Trophoblast cell (in vitro differentiated cells and primary cell): ENCODE data around the gene SPRTN.

Experiments used
- DNase-seq, 2 donors: peaks; one replicate each; pipeline ENCODE4 v3.0.0-alpha.2; 2016
- H2AFZ ChIP-seq: 2 replicates; pipeline ENCODE4 v1.6.1; 2013; ENCODE audit warnings: low read length, moderate library complexity, mild to moderate bottlenecking; ENCODE audit not compliant: insufficient read depth, poor library complexity
- H2AK5ac ChIP-seq: 2 replicates; pipeline ENCODE4 v1.6.1; 2013; ENCODE audit warnings: mild to moderate bottlenecking, low read length
- H2BK120ac ChIP-seq: 2 replicates; pipeline ENCODE4 v1.6.1; 2013; ENCODE audit warnings: low read length, mild to moderate bottlenecking, moderate library complexity; ENCODE audit not compliant: insufficient read depth, poor library complexity
- H2BK12ac ChIP-seq: 2 replicates; pipeline ENCODE4 v1.6.1; 2013; ENCODE audit warnings: mild to moderate bottlenecking, low read length, moderate library complexity
- H2BK5ac ChIP-seq: 2 replicates; pipeline ENCODE4 v1.6.1; 2013; ENCODE audit warnings: low read length, low read depth, moderate library complexity, mild to moderate bottlenecking; ENCODE audit not compliant: poor library complexity
- H3K14ac ChIP-seq: 2 replicates; pipeline ENCODE4 v1.6.1; 2013; ENCODE audit warnings: mild to moderate bottlenecking, low read length
- H3K18ac ChIP-seq: 2 replicates; pipeline ENCODE4 v1.6.1; 2013; ENCODE audit warnings: mild to moderate bottlenecking, low read length
- H3K23ac ChIP-seq: 2 replicates; pipeline ENCODE4 v1.6.1; 2013; ENCODE audit warnings: low read length
- H3K27ac ChIP-seq: 2 replicates; pipeline ENCODE4 v1.5.1; 2013; ENCODE audit warnings: low read depth, mild to moderate bottlenecking, inconsistent platforms, low read length, moderate library complexity
- H3K27me3 ChIP-seq: 2 replicates; pipeline ENCODE4 v1.6.1; 2013; ENCODE audit warnings: inconsistent platforms, mild to moderate bottlenecking, low read length, moderate library complexity; ENCODE audit not compliant: insufficient read depth
- H3K36me3 ChIP-seq, 2 experiments: 1 replicate in 1 of 2; 2 replicates in 1 of 2; pipeline ENCODE4 v1.6.1; 2013; ENCODE audit warnings: low read length in 2 of 2, mild to moderate bottlenecking in 2 of 2, moderate library complexity in 1 of 2; ENCODE audit not compliant: insufficient read depth in 2 of 2, control insufficient read depth in 1 of 2
- H3K4ac ChIP-seq: 2 replicates; pipeline ENCODE4 v1.6.1; 2013; ENCODE audit warnings: low read depth, mild to moderate bottlenecking, low read length, moderate library complexity
- H3K4me1 ChIP-seq, 2 experiments: 1 replicate in 1 of 2; 2 replicates in 1 of 2; pipeline ENCODE4 v1.6.1; 2013; ENCODE audit warnings: low read length in 2 of 2, mild to moderate bottlenecking in 2 of 2, moderate library complexity in 1 of 2; ENCODE audit not compliant: insufficient read depth in 2 of 2, control insufficient read depth in 1 of 2
- H3K4me2 ChIP-seq: 2 replicates; pipeline ENCODE4 v1.6.1; 2013; ENCODE audit warnings: inconsistent platforms, mild to moderate bottlenecking, low read length, moderate library complexity
- H3K4me3 ChIP-seq: 2 replicates; pipeline ENCODE4 v1.5.1; 2013; ENCODE audit warnings: mild to moderate bottlenecking, low read depth, low read length, inconsistent platforms
- H3K79me1 ChIP-seq: one replicate; pipeline ENCODE4 v1.6.1; 2013; ENCODE audit warnings: low read length
- H3K79me2 ChIP-seq: 2 replicates; pipeline ENCODE4 v1.6.1; 2013; ENCODE audit warnings: low read length, mild to moderate bottlenecking; ENCODE audit not compliant: control insufficient read depth, insufficient read depth, poor library complexity
- H3K9ac ChIP-seq: 2 replicates; pipeline ENCODE4 v1.6.1; 2013; ENCODE audit warnings: mild to moderate bottlenecking, low read length
- H3K9me3 ChIP-seq: 2 replicates; pipeline ENCODE4 v1.6.1; 2013; ENCODE audit warnings: low read depth, mild to moderate bottlenecking, control low read depth, inconsistent platforms, low read length; ENCODE audit not compliant: insufficient read depth
- H4K12ac ChIP-seq: 2 replicates; pipeline ENCODE4 v1.6.1; 2013; ENCODE audit warnings: low read depth, mild to moderate bottlenecking, low read length, moderate library complexity
- H4K8ac ChIP-seq: 2 replicates; pipeline ENCODE4 v1.6.1; 2013; ENCODE audit warnings: low read depth, mild to moderate bottlenecking, low read length, moderate library complexity
- H4K91ac ChIP-seq: one replicate; pipeline ENCODE4 v1.6.1; 2013; ENCODE audit warnings: low read depth, mild to moderate bottlenecking, low read length, moderate library complexity
- WGBS: extraction: QIAGEN DNeasy Blood & Tissue Kit; methylation state at CpG from one replicate; pipeline ENCODE4 v1.1.7; 2013; ENCODE audit warnings: missing lambda C conversion rate; ENCODE audit not compliant: insufficient read length, insufficient coverage; ENCODE audit errors: extremely low coverage; 5-methylcytosine and 5-hydroxymethylcytosine counted together

SPRTN gene

GRCh38 chr1:231329483-231329882 lies 8.6 kb upstream of the SPRTN start:
- no peaks in the 10 kb centered on the region for H3K9me3 ChIP-seq
- H3K4me3 ChIP-seq = no peak overlapping the region
- H3K9ac ChIP-seq = no peak overlapping the region
- no peak overlapping the region for H3K4ac ChIP-seq
- no peak overlapping the region for H3K27ac ChIP-seq
- H2BK12ac ChIP-seq = no peak overlapping the region
- no peak overlapping the region for H4K12ac ChIP-seq
- no peaks in the 10 kb centered on the region for H3K27me3 ChIP-seq
- no peak overlapping the region for H2BK120ac ChIP-seq
- no peak overlapping the region for H2AK5ac ChIP-seq
- no CpG with 5 or more reads among the region's 7 CpGs for WGBS
- H3K36me3 ChIP-seq = no peaks in the 10 kb centered on the region
- no peak overlapping the region for H4K91ac ChIP-seq
- no peak overlapping the region for H2AFZ ChIP-seq
- no peak overlapping the region for H3K14ac ChIP-seq
- no peaks in the 10 kb centered on the region for H3K79me2 ChIP-seq
- H2BK5ac ChIP-seq = no peak overlapping the region
- no peak overlapping the region for H3K18ac ChIP-seq
- H3K4me2 ChIP-seq = no peak overlapping the region
- H3K23ac ChIP-seq = no peak overlapping the region
- no peaks in the 10 kb centered on the region for H3K4me1 ChIP-seq
- no peaks in the 10 kb centered on the region for H3K79me1 ChIP-seq
- no peak overlapping the region for H4K8ac ChIP-seq
- DNase-seq = no peak

GRCh38 chr1:231332761-231333160 lies 5.3 kb upstream of the SPRTN start:
- H3K9me3 ChIP-seq = peaks cover 1% of the 10 kb centered on the region
- no peak overlapping the region for H3K18ac ChIP-seq
- H4K91ac ChIP-seq = no peak overlapping the region
- H3K4me2 ChIP-seq = no peak overlapping the region
- H3K23ac ChIP-seq = no peak overlapping the region
- no peak overlapping the region for H2AFZ ChIP-seq
- H3K4me1 ChIP-seq = peaks cover 15 to 17% of the 10 kb centered on the region in 2 experiments
- no peak overlapping the region for H3K9ac ChIP-seq
- H2BK12ac ChIP-seq = no peak overlapping the region
- peaks cover 3% of the 10 kb centered on the region for H3K79me1 ChIP-seq
- no peak overlapping the region for H3K4me3 ChIP-seq
- H3K36me3 ChIP-seq = no peaks in the 10 kb centered on the region
- H3K27me3 ChIP-seq = no peaks in the 10 kb centered on the region
- no peak overlapping the region for H3K14ac ChIP-seq
- no peak overlapping the region for H2AK5ac ChIP-seq
- no peak for DNase-seq
- H2BK120ac ChIP-seq = no peak overlapping the region
- no CpG with 5 or more reads among the region's 1 CpG for WGBS
- no peak overlapping the region for H3K4ac ChIP-seq
- H3K79me2 ChIP-seq = peaks cover 16% of the 10 kb centered on the region
- H3K27ac ChIP-seq = no peak overlapping the region
- no peak overlapping the region for H2BK5ac ChIP-seq
- no peak overlapping the region for H4K8ac ChIP-seq
- no peak overlapping the region for H4K12ac ChIP-seq

- H3K4me1 ChIP-seq = peaks cover 15 to 17% of the 10 kb centered on the region in 2 experiments
- H3K23ac ChIP-seq = no peak overlapping the region
- H3K9me3 ChIP-seq = peaks cover 1% of the 10 kb centered on the region
- H4K91ac ChIP-seq = no peak overlapping the region
- H2AFZ ChIP-seq = no peak overlapping the region
- no peak overlapping the region for H2BK5ac ChIP-seq
- no peak overlapping the region for H3K9ac ChIP-seq
- WGBS = no CpG with 5 or more reads among the region's 1 CpG
- H2BK120ac ChIP-seq = no peak overlapping the region
- peak overlapping the region; percentile 80 for H3K4ac ChIP-seq
- H3K79me1 ChIP-seq = peaks cover 10% of the 10 kb centered on the region
- no peak overlapping the region for H4K8ac ChIP-seq
- no peak overlapping the region for H3K27ac ChIP-seq
- H2AK5ac ChIP-seq = no peak overlapping the region
- no peak overlapping the region for H4K12ac ChIP-seq
- H3K79me2 ChIP-seq = peaks cover 24% of the 10 kb centered on the region
- no peak for DNase-seq
- H3K14ac ChIP-seq = no peak overlapping the region
- H2BK12ac ChIP-seq = no peak overlapping the region
- H3K36me3 ChIP-seq = no peaks in the 10 kb centered on the region
- peak overlapping the region; percentile 43 for H3K4me2 ChIP-seq
- H3K4me3 ChIP-seq = no peak overlapping the region
- no peak overlapping the region for H3K18ac ChIP-seq
- H3K27me3 ChIP-seq = no peaks in the 10 kb centered on the region
Observed at GRCh38 chr1:231334079-231334666, 3.9 kb upstream of the SPRTN start.

GRCh38 chr1:231334952-231335351 lies 3.1 kb upstream of the SPRTN start:
- Histone ChIP-seq H2AK5ac (no peak overlapping the region), H3K4me3 (no peak overlapping the region), H3K27ac (no peak overlapping the region), H2BK12ac (no peak overlapping the region), H3K79me2 (peaks cover 26% of the 10 kb centered on the region), H3K18ac (no peak overlapping the region), H3K36me3 (no peaks in the 10 kb centered on the region), H3K27me3 (no peaks in the 10 kb centered on the region), H2BK5ac (no peak overlapping the region), H4K8ac (no peak overlapping the region), H3K9me3 (peaks cover 1% of the 10 kb centered on the region), H3K79me1 (peaks cover 10% of the 10 kb centered on the region), H4K12ac (no peak overlapping the region), H3K4ac (peak overlapping the region; percentile 72), H3K9ac (no peak overlapping the region), H2AFZ (no peak overlapping the region), H3K4me1 (peaks cover 19 to 22% of the 10 kb centered on the region in 2 experiments), H3K14ac (no peak overlapping the region), H3K23ac (no peak overlapping the region), H2BK120ac (no peak overlapping the region), H4K91ac (no peak overlapping the region), H3K4me2 (no peak overlapping the region)
- WGBS = no CpG with 5 or more reads among the region's 6 CpGs
- no peak for DNase-seq
